B cell (primary cell): ENCODE results near the gene DNAL1.

Experiments used
- CTCF ChIP-seq: fragments of 200-600 bp; IDR thresholded peaks from one replicate; pipeline ENCODE4 v1.8.0; 2022; ENCODE audit warnings: antibody characterized with exemption, mild to moderate bottlenecking
- EZH2 ChIP-seq: IDR thresholded peaks from 2 replicates; pipeline ENCODE4 v1.6.1; 2012; ENCODE audit warnings: borderline replicate concordance, low read depth, mild to moderate bottlenecking, moderate library complexity, low read length; ENCODE audit not compliant: insufficient read depth, poor library complexity, severe bottlenecking

- TF ChIP-seq CTCF (no peak), EZH2 (no peak)
Measured at GRCh38 chr14:73712071-73712506, 67.3 kb downstream of the DNAL1 start.
